Measurements from ENCODE around the gene NIPA2. TPM values are rescaled to one million over a fixed set of nuclear protein-coding genes. Genes with fewer than 3 reads are reported as not detected.
A peak's percentile ranks its signal among the peaks of the same experiment; 100 is the strongest.

The NIPA2 gene
- total RNA-seq, 1 donor from 2014 or later: 35.1 TPM

GRCh38 chr15:22823495-22824128, 14.9 kb upstream of the NIPA2 start:
- ATAC-seq: no peak

GRCh38 chr15:22827125-22827524, 11.3 kb upstream of the NIPA2 start:
- DNase-seq (ENCODE audit: low spot score): no peak
- no peak for ATAC-seq
- intact Hi-C loops (cut with DNase I): no loop called here

More at GRCh38 chr15:22823495-22824128, 14.9 kb upstream of the NIPA2 start:
- intact Hi-C loops (cut with DNase I): no loop called here
- DNase-seq (ENCODE audit: low spot score): no peak

GRCh38 chr15:22831473-22831872, 7.0 kb upstream of the NIPA2 start:
- ATAC-seq (no peak), DNase-seq (ENCODE audit: low spot score) (no peak)
- intact Hi-C loops (cut with DNase I): no loop called here

GRCh38 chr15:22839046-22839695, 705 bp downstream of the NIPA2 start:
- DNase-seq (ENCODE audit: low spot score): no peak
- intact Hi-C loops (cut with DNase I): no loop called here
- ATAC-seq: no peak

GRCh38 chr15:22844421-22845288, 6.2 kb downstream of the NIPA2 start:
- no peak for DNase-seq (ENCODE audit: low spot score)
- no peak for ATAC-seq
- intact Hi-C loops (cut with DNase I): no loop called here

GRCh38 chr15:22845289-22845900, 6.9 kb downstream of the NIPA2 start:
- no peak for DNase-seq (ENCODE audit: low spot score)
- intact Hi-C loops (cut with DNase I): no loop called here
- no peak for ATAC-seq

- no peak for ATAC-seq
- intact Hi-C loops (cut with DNase I): no loop called here
- DNase-seq (ENCODE audit: low spot score): no peak
These were observed 7.6 kb downstream of the NIPA2 start for GRCh38 chr15:22846073-22846472.

GRCh38 chr15:22850055-22850454, 11.6 kb downstream of the NIPA2 start:
- DNase-seq (ENCODE audit: low spot score): no peak
- intact Hi-C loops (cut with DNase I): no loop called here
- ATAC-seq: no peak

GRCh38 chr15:22851513-22851912, 13.0 kb downstream of the NIPA2 start:
- intact Hi-C loops (cut with DNase I): no loop called here
- DNase-seq (ENCODE audit: low spot score) (no peak), ATAC-seq (no peak)

GRCh38 chr15:22855791-22856190, 17.3 kb downstream of the NIPA2 start:
- ATAC-seq: no peak
- intact Hi-C loops (cut with DNase I): no loop called here
- DNase-seq (ENCODE audit: low spot score): no peak

- intact Hi-C loops (cut with DNase I): no loop called here
- no peak for DNase-seq (ENCODE audit: low spot score)
- peak; percentile 58 for ATAC-seq
These were observed 18.2 kb downstream of the NIPA2 start for GRCh38 chr15:22856659-22857058.

- no peak for DNase-seq (ENCODE audit: low spot score)
- ATAC-seq: peak; percentile 73
- intact Hi-C loops (cut with DNase I): no loop called here
These were observed 22.7 kb downstream of the NIPA2 start for GRCh38 chr15:22861161-22861560.

- DNase-seq (ENCODE audit: low spot score): no peak
- ATAC-seq: no peak
- intact Hi-C loops (cut with DNase I): no loop called here
These were observed 24.9 kb downstream of the NIPA2 start for GRCh38 chr15:22863356-22863755.

- ATAC-seq (no peak), DNase-seq (ENCODE audit: low spot score) (no peak)
- intact Hi-C loops (cut with DNase I): no loop called here
These were observed 27.6 kb downstream of the NIPA2 start for GRCh38 chr15:22866079-22866478.

- no peak for ATAC-seq
- DNase-seq (ENCODE audit: low spot score): no peak
- intact Hi-C loops (cut with DNase I): no loop called here
These were observed 29.4 kb downstream of the NIPA2 start for GRCh38 chr15:22867886-22868285.

- no peak for ATAC-seq
- intact Hi-C loops (cut with DNase I): no loop called here
- no peak for DNase-seq (ENCODE audit: low spot score)
These were observed 30.0 kb downstream of the NIPA2 start for GRCh38 chr15:22868495-22868894.

- no peak for DNase-seq (ENCODE audit: low spot score)
- intact Hi-C loops (cut with DNase I): no loop called here
- no peak for ATAC-seq
These were observed 30.5 kb downstream of the NIPA2 start for GRCh38 chr15:22868928-22869327.

- DNase-seq (ENCODE audit: low spot score) (no peak), ATAC-seq (no peak)
- intact Hi-C loops (cut with DNase I): no loop called here
These were observed 31.4 kb downstream of the NIPA2 start for GRCh38 chr15:22869856-22870255.

- ATAC-seq: no peak
- intact Hi-C loops (cut with DNase I): no loop called here
- DNase-seq (ENCODE audit: low spot score): no peak
These were observed 32.4 kb downstream of the NIPA2 start for GRCh38 chr15:22870865-22871264.
